Endothelial cell of umbilical vein (primary cell): ENCODE measurements around the gene DENND5B. TPM values are rescaled to one million over a fixed set of nuclear protein-coding genes. Genes with fewer than 3 reads are reported as not detected.

Experiments used
- BruUV-seq: library from RNA; stranded (reverse); fragments of 400-500 nt; replicated peaks from 2 replicates; lab custom pipeline; 2021; lab: Mats Ljungman, UMichigan
- CTCF ChIA-PET: fragments of 300-600, 350-600 bp; sonication (Branson Sonifier 250); formaldehyde crosslinking; loops from one replicate; lab custom pipeline; 2021; ENCODE audit warnings: antibody characterized with exemption, inconsistent platforms; lab: Charles Lee
- POLR2A ChIA-PET: fragments of 300-600, 350-600 bp; sonication (Branson Sonifier 250); formaldehyde crosslinking; loops from one replicate; lab custom pipeline; 2021; ENCODE audit warnings: antibody characterized with exemption, inconsistent platforms; lab: Charles Lee
- DNase-seq: peaks from one replicate; pipeline ENCODE4 v3.0.0-alpha.2; 2011; ENCODE audit warnings: low read depth, low spot score
- FAIRE-seq: peaks from 2 replicates; lab custom pipeline; 2011; peaks lifted over from hg19 to GRCh38; lab: Jason Lieb, UNC
- H2AFZ ChIP-seq: 2 replicates; pipeline ENCODE4 v1.6.0; 2012; ENCODE audit warnings: low read depth, low read length, control low read depth, inconsistent platforms
- H3K27ac ChIP-seq: 2 replicates; pipeline ENCODE4 v1.5.1; 2011; ENCODE audit warnings: low read depth, mild to moderate bottlenecking, control low read depth, low read length, moderate library complexity; ENCODE audit not compliant: insufficient read depth
- H3K27me3 ChIP-seq, 2 experiments: 2 replicates each; pipeline versions ENCODE4 v1.6.0 to v1.6.1; 2011; ENCODE audit warnings: low read length in 2 of 2, mixed read lengths in 1 of 2; ENCODE audit not compliant: control insufficient read depth in 2 of 2, insufficient read depth in 2 of 2
- H3K36me3 ChIP-seq, 2 experiments: 2 replicates in 1 of 2; 3 replicates in 1 of 2; pipeline ENCODE4 v1.5.1; 2011; ENCODE audit warnings: low read length in 2 of 2, mild to moderate bottlenecking in 1 of 2, moderate library complexity in 1 of 2; ENCODE audit not compliant: control insufficient read depth in 2 of 2, insufficient read depth in 2 of 2; ENCODE audit errors: extremely low read depth in 1 of 2
- H3K4me1 ChIP-seq: 3 replicates; pipeline ENCODE4 v1.5.1; 2011; ENCODE audit warnings: mild to moderate bottlenecking, low read length; ENCODE audit not compliant: control insufficient read depth, insufficient read depth; ENCODE audit errors: extremely low read depth
- H3K4me2 ChIP-seq: 2 replicates; pipeline ENCODE4 v1.6.1; 2011; ENCODE audit warnings: low read length, control low read depth, mixed read lengths; ENCODE audit not compliant: insufficient read depth
- H3K4me3 ChIP-seq, 3 experiments: fragments of 200-600 bp in 1 of 3; sonication (generic), shearing (Covaris generic) in 1 of 3; replicated peaks in 1 of 3; 2 replicates each; pipeline ENCODE4 v1.5.1; 2011 to 2016; ENCODE audit warnings: control low read depth in 3 of 3, low read length in 3 of 3, mild to moderate bottlenecking in 2 of 3, inconsistent platforms in 1 of 3, low read depth in 1 of 3, moderate library complexity in 1 of 3; ENCODE audit not compliant: insufficient read depth in 1 of 3
- H3K79me2 ChIP-seq: 2 replicates; pipeline ENCODE4 v1.6.0; 2012; ENCODE audit warnings: low read length, inconsistent platforms; ENCODE audit not compliant: control insufficient read depth, insufficient read depth
- H3K9ac ChIP-seq: replicated peaks from 2 replicates; pipeline ENCODE3; 2011; ENCODE audit warnings: low read length, control low read depth; ENCODE audit not compliant: insufficient read depth; ENCODE audit errors: extremely low read depth
- H3K9me1 ChIP-seq: replicated peaks from 3 replicates; pipeline ENCODE4 v1.6.0; 2011; ENCODE audit warnings: mild to moderate bottlenecking, low read length; ENCODE audit not compliant: control insufficient read depth, insufficient read depth; ENCODE audit errors: extremely low read depth
- H3K9me3 ChIP-seq: replicated peaks from 2 replicates; pipeline ENCODE4 v1.5.1; 2012; ENCODE audit warnings: low read length, inconsistent platforms; ENCODE audit not compliant: control insufficient read depth, insufficient read depth
- H4K20me1 ChIP-seq: replicated peaks from 2 replicates; pipeline ENCODE3; 2011; ENCODE audit warnings: mild to moderate bottlenecking, low read length; ENCODE audit not compliant: control insufficient read depth, insufficient read depth; ENCODE audit errors: extremely low read depth
- CTCF ChIP-seq, 2 donors: IDR thresholded peaks; 1 replicate in 1 of 2; 2 replicates in 1 of 2; pipeline ENCODE4 v1.5.1; 2011; ENCODE audit warnings: low read length in 2 of 2, mild to moderate bottlenecking in 2 of 2, moderate library complexity in 2 of 2, control low read depth in 1 of 2, inconsistent platforms in 1 of 2, low read depth in 1 of 2; ENCODE audit not compliant: insufficient read depth in 1 of 2; ENCODE audit errors: extremely low read depth in 1 of 2
- EZH2 ChIP-seq: IDR thresholded peaks from 2 replicates; pipeline ENCODE4 v1.6.1; 2012; ENCODE audit warnings: borderline replicate concordance, low read depth, mild to moderate bottlenecking, moderate library complexity, low read length, inconsistent platforms; ENCODE audit not compliant: severe bottlenecking
- FOS ChIP-seq: IDR thresholded peaks from 2 replicates; pipeline ENCODE4 v1.6.1; 2011; ENCODE audit warnings: mild to moderate bottlenecking, low read length, moderate library complexity, borderline replicate concordance; ENCODE audit not compliant: insufficient read depth
- GATA2 ChIP-seq: IDR thresholded peaks from 2 replicates; pipeline ENCODE4 v1.7.0; 2011; ENCODE audit warnings: low read depth, mild to moderate bottlenecking, moderate library complexity, mixed read lengths, low read length; ENCODE audit not compliant: insufficient read length, insufficient read depth
- JUN ChIP-seq: IDR thresholded peaks from 2 replicates; pipeline ENCODE4 v1.6.1; 2011; ENCODE audit warnings: borderline replicate concordance, low read depth; ENCODE audit not compliant: insufficient read length, insufficient read depth
- MAX ChIP-seq: IDR thresholded peaks from 2 replicates; pipeline ENCODE4 v1.6.1; 2011; ENCODE audit not compliant: insufficient read depth, insufficient read length
- MYC ChIP-seq: IDR thresholded peaks from one replicate; pipeline ENCODE4 v1.6.1; 2011; ENCODE audit warnings: mild to moderate bottlenecking, low read depth, low read length
- POLR2A ChIP-seq: IDR thresholded peaks from 2 replicates; pipeline ENCODE4 v1.6.1; 2012; ENCODE audit warnings: low read depth, mild to moderate bottlenecking, control low read depth, low read length
- POLR2AphosphoS5 ChIP-seq: IDR thresholded peaks from 2 replicates; pipeline ENCODE4 v1.6.1; 2012; ENCODE audit warnings: low read depth, mild to moderate bottlenecking, control low read depth, low read length, moderate library complexity; ENCODE audit not compliant: insufficient read depth
- dilution Hi-C: fragments of 300-500 bp; cut with MboI; formaldehyde crosslinking; loops from one replicate; pipeline ENCODE4 v1.15.0; 2019; ENCODE audit warnings: low sequenced_read_pairs; ENCODE audit not compliant: extremely low pct_ligation_motif_present
- intact Hi-C: fragments of 100-400 bp; cut with micrococcal nuclease; formaldehyde crosslinking; loops from one replicate; pipeline ENCODE4 v1.10.0; 2022
- polyA plus RNA-seq, 4 experiments: library from polyadenylated mRNA; depleted of rRNA in 3 of 4; stranded (reverse) in 3 of 4; unstranded in 1 of 4; fragments of >200 nt; gene quantifications; 2 replicates each; pipeline versions ENCODE4 v1.2.1 to v1.2.3, GENCODE V29; 2011 to 2012; ENCODE audit warnings: missing spikeins in 1 of 4
- total RNA-seq: library from RNA; stranded (reverse); gene quantifications from 2 replicates; pipeline ENCODE4 v1.2.3, GENCODE V29; 2021

DENND5B gene
- total and polyA plus RNA-seq, 2 donors (not counting 3 experiments of a cell fraction or from before 2014, with no cell fraction given) = 10.3 to 18.3 TPM

GRCh38 chr12:31390991-31391390, 199.9 kb downstream of the DENND5B start:
- H4K20me1 ChIP-seq = no peaks in the 10 kb centered on the region
- no peak overlapping the region for H3K4me3 ChIP-seq
- H3K4me1 ChIP-seq = no peaks in the 10 kb centered on the region
- no peak for DNase-seq
- H3K27me3 ChIP-seq = no peaks in the 10 kb centered on the region
- POLR2A ChIA-PET = no interaction called here
- dilution Hi-C loops = no loop called here
- no peak overlapping the region for H3K27ac ChIP-seq
- H3K36me3 ChIP-seq = peaks cover 0 to 4% of the 10 kb centered on the region in 2 experiments
- no TSS peak for BruUV-seq
- no peak for TF ChIP-seq POLR2A
- TF ChIP-seq CTCF (IDR thresholded peaks at IDR 0.05; ENCODE audit: extremely low read depth in 1 of 2, insufficient read depth in 1 of 2, low read depth in 1 of 2, low read length in 2 of 2) = no peak
- no peak for TF ChIP-seq POLR2AphosphoS5
- TF ChIP-seq FOS = no peak
- no peak for TF ChIP-seq JUN
- TF ChIP-seq MYC = no peak
- TF ChIP-seq GATA2 = no peak
- no peak for TF ChIP-seq MAX
- TF ChIP-seq EZH2 = no peak
- H3K4me2 ChIP-seq = no peak overlapping the region
- H3K9ac ChIP-seq = no peak overlapping the region
- no peaks in the 10 kb centered on the region for H3K9me1 ChIP-seq
- CTCF ChIA-PET = interaction anchor here (2.7 kb wide), 1 partner anchor 12 kb away, joined by 14 read pairs; no protein-coding TSS in a partner anchor
- no peaks in the 10 kb centered on the region for H3K79me2 ChIP-seq
- FAIRE-seq = no peak
- intact Hi-C loops = no loop called here
- H2AFZ ChIP-seq = no peak overlapping the region
- no peaks in the 10 kb centered on the region for H3K9me3 ChIP-seq
